Measurements from ENCODE around the gene DVL3.
"Not testable (repeated sequence)": the region's sequence is repeated elsewhere in the genome, so short reads cannot be mapped to it uniquely, and the experiment has no call there.

DVL3 gene

DNA sequence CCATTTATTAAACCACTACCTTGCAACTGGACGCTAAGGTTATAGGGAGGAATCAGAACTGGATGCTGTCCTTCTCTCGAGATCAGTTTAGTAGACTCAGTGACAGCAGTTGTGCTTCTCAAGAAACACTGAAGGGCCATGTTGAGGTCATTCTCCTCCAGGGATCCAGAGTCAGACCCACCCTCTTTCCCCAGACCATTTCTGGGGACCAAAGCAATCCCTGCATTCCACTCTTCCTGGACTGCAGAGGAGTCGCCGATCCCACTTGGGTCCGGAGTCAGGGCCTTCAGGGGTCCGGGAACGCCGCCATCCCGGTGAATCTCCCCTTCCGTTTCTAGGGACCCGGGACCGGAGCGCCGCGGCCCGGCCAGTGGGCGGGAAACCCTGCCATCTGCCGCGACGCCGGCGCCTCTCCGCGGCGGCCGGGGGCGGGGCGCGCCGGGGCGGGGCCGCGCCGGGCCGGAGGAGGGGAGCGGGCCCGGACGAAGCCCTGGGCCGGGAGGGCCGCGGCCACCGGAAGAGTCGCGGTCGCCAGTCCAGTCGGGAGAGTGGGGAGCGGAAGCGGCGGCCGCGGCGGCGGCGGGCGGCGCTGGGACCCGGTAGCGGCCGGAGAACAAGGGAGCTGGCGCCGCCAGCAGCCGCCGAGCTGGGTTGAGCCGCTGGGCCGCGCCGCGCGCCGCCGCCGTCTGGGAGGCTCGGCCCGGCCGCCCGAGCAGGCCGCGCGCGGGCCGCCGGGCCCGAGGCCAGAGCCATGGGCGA, at the start of gene DVL3:
TSS of gene DVL3 (plus strand) at position 493 of the 759 bp plus-strand sequence. CDS start at position 752, 259 bp downstream.
- peak; percentile 62 to 64 for DNase-seq

DNA sequence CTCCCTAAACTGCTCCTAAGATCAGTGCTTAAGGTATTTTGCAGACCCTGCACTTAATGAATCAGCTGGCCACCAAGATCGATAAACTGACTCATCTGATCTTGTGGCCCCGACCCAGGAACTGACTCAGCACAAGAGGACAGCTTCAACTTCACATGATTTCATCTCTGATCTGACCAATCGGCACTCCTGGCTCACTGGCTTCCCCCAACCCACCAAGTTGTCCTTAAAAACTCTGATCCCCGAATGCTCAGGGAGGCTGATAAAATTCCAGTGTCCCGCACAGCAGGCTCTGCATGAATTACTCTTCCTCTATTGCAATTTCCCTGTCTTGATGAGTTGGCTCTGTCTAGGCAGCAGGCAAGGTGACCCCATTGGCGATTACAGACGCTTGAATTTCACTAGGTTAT, 44.9 kb upstream of the DVL3 start:
- DNase-seq: no peak

DNA sequence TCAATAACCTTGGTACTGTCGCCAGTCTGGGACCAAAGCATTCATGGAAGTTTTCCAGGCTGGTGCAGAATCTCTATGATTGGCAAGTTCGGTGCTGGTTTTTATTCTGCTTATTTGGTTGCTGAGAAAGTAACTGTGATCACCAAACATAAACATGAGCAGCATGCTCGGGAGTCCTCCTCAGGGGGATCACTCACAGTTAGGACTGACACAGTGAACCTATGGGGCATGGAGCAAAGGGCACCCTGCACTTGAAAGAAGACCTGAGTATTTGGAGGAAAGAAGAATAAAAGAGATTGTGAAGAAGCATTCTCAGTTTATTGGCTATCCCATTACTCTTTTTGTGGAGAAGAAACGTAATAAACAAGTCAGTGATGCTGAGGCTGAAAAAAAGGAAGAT, 39.2 kb upstream of the DVL3 start:
- no peak for DNase-seq

- peak in 1 of 2 experiments; percentile 11 for DNase-seq
Measured at GRCh38 chr3:184117636-184118035, 37.5 kb upstream of the DVL3 start.

DNA sequence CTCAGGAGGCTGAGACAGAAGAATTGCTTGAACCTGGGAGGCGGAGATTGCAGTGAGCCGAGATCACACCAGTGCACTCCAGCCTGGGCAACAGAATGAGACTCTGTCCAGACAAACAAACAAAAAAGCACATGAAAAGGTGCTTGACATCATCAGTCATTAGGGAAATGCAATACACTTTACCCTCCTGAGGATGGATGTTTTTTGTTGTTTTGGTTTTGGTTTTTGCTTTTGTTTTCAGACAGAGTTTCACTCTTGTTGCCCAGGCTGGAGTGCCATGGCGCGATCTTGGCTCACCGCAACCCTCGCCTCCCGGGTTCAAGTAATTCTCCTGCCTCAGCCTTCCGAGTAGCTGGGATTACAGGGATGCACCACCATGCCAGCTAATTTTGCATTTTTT, 34.1 kb upstream of the DVL3 start:
- DNase-seq: not testable (repeated sequence)

DNA sequence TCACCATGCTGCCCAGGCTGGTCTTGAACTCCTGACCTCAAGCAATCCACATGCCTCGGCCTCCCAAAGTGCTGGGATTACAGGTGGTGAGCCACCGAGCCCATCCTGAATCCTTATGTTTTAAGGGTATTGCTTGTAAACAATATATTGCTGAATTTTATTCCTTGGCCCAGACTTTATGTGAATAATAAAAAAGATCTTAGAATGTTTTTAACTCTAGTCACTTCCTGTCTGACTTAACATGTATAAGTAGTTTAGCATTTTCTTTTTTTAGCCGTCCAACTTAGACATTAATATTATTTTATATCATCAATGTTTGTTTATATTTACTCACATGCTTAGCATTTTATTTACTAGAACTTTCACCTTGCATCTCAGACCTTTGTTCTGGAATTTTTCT, 29.2 kb upstream of the DVL3 start:
- no peak for DNase-seq

GRCh38 chr3:184129012-184129411, 26.2 kb upstream of the DVL3 start:
- peak in 1 of 2 experiments; percentile 18 for DNase-seq

GRCh38 chr3:184132945-184133344, 22.2 kb upstream of the DVL3 start:
- no peak for DNase-seq

- DNase-seq: peak; percentile 87 to 95
Measured at GRCh38 chr3:184133840-184134745, 21.1 kb upstream of the DVL3 start.

DNA sequence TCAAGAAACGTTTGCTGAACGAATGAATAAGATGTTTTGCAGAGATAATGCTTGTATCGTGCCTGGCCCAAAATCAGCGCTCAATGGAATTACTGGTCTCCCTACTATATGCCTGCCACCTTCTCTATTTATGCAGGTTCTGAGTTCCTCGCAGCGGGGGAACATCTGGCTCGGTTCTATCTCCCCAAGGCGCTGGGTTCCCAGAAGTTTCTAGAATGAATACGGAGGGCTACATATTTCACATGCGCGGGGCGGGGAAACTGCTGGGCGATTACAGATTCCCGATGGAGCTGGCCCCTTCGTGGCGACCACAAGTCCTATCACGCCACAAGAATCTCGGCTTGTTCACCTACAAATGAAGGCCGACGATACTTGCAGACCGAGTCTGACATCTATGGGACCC, 20.4 kb upstream of the DVL3 start:
- no peak for DNase-seq

GRCh38 chr3:184135149-184135910, 19.8 kb upstream of the DVL3 start, which contains the start of gene EIF2B5:
EIF2B5 (plus strand) TSS chr3:184135358; CDS start chr3:184135386, 28 bp downstream.
- DNase-seq: peak; percentile 93 to 95

- no peak for DNase-seq
Measured at GRCh38 chr3:184135911-184136260, 19.3 kb upstream of the DVL3 start.

DNA sequence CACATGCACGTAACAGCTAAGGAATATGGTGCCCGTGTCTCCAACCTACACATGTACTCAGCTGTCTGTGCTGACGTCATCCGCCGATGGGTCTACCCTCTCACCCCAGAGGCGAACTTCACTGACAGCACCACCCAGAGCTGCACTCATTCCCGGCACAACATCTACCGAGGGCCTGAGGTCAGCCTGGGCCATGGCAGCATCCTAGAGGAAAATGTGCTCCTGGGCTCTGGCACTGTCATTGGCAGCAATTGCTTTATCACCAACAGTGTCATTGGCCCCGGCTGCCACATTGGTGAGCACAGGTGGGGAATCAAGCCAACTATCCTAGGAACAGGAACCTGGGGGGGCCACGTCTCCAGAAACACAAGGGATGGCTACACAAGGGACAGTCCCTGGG, 14.7 kb upstream of the DVL3 start:
- DNase-seq: no peak

DNA sequence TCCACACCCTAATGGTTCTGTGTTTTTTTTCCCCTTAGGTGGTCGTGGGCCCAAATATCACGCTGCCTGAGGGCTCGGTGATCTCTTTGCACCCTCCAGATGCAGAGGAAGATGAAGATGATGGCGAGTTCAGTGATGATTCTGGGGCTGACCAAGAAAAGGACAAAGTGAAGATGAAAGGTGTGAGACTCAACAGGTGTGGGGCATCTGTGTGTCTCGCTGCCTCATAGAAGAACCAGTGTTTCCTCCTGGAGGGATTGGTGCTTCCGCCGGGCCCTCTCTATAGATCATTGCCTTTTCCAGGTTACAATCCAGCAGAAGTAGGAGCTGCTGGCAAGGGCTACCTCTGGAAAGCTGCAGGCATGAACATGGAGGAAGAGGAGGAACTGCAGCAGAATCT, 13.0 kb upstream of the DVL3 start:
- no peak for DNase-seq

DNA sequence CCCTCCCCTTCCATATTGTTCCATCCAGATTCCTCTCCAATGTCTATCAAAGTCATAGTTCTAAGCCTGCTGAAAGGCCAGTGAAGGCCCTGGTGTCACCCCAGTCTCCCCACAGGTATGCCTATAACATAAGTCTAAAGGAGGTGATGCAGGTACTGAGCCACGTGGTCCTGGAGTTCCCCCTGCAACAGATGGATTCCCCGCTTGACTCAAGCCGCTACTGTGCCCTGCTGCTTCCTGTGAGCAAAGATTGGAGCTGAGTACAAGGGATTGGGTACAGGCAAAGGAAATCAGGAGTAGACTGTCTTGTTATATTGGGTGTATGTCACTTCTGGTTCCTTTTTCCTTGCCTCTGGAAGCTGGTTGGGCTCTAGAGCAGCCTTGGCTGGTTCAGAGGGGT, 11.8 kb upstream of the DVL3 start:
- DNase-seq: no peak

DNA sequence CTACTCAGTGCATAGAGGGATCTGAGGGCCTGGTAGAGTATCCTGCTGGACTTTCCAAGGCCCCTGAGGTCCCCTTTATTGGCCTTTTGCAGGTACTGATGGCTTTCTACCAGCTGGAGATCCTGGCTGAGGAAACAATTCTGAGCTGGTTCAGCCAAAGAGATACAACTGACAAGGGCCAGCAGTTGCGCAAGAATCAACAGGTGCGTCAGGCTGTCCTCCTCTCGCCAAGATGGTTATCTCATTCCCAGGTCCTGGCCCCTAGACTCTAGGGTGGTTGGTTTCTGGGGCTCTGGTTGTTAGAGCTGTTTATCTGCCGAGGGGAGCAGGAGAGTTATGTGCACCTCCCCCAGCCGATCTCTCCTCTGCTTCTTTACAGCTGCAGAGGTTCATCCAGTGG, 10.7 kb upstream of the DVL3 start:
- no peak for DNase-seq

DNA sequence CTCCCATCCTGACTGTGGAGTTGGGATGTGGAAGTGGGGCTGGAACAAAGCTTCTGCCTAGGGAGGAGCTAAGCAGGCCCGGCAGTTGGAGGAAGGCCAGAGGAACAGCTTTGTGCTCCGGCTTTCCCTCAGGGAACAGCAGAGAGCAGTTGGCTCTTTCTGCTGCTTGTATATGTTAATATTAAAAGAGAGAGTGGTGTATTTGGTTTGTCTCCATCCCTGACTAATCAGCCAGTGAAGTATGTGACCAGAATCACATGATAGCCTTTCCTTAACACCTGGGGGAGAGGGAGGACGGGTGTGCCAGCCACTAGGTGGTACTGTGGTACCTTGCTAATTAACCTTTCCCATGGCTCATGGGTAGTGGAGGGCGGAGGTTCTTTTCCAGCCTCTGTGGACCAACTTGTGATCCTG, 10.1 kb upstream of the DVL3 start:
- DNase-seq: peak; percentile 29 to 34

- no peak for DNase-seq
Measured at GRCh38 chr3:184145751-184146270, 9.4 kb upstream of the DVL3 start.

DNA sequence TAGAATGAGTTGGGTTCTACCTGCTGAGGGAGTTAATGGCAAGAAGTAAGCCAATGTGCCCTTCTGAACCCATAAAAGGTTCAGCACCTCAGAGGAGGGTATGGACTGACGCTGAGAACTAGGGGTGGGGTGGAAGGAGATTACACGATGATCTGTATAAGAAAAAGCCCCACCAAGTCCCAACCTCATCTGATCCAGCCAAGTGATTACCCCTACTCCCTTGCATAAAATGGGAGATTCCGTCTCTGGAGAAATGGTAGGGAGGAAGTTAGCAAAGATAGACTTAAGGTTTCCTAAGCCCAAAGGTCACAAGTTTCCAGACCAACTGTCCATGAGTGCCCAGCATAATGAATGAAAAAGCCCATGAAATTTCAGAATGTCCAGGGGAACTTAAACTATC, 7.1 kb upstream of the DVL3 start:
- DNase-seq: no peak

DNA sequence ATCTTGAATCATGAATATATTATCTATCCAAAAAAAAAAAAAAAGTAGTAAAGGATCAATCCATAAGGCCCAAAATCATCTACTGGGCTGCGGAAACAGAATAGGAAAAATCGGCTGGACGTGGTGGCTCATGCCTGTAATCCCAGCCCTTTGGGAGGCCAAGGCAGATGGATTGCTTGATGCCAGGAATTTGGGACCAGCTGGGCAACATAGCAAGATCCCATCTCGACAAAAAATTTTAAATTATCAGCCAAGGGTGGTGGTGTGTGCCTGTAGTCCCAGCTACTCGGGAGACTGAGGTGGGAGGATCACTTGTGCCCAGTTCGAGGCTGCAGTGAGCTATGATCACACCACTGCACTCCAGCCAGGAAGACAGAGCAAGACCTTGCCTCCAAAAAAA, 6.1 kb upstream of the DVL3 start:
- no peak for DNase-seq

GRCh38 chr3:184149770-184150169, 5.4 kb upstream of the DVL3 start:
- not testable (repeated sequence) for DNase-seq

- DNase-seq: no peak
Measured at GRCh38 chr3:184155644-184156521, 706 bp downstream of the DVL3 start.
